Fibroblast of lung (primary cell): ENCODE data around the gene CFAP46. TPM values are rescaled to one million over a fixed set of nuclear protein-coding genes. Genes with fewer than 3 reads are reported as not detected.

Experiments
- DNase-seq, 2 donors: peaks; one replicate each; pipeline versions ENCODE4 v3.0.0 to v3.0.0-alpha.2; 2010; ENCODE audit warnings: low read depth in 2 of 2
- H2AFZ ChIP-seq: 2 replicates; pipeline ENCODE4 v1.5.1; 2012; ENCODE audit warnings: low read length, control low read depth, inconsistent platforms
- H3K27ac ChIP-seq: 2 replicates; pipeline ENCODE4 v1.5.1; 2011; ENCODE audit warnings: low read length, control low read depth; ENCODE audit not compliant: insufficient read depth
- H3K27me3 ChIP-seq: 2 replicates; pipeline ENCODE4 v1.5.1; 2011; ENCODE audit warnings: mild to moderate bottlenecking, low read length; ENCODE audit not compliant: control insufficient read depth, insufficient read depth
- H3K36me3 ChIP-seq: 2 replicates; pipeline ENCODE4 v1.5.1; 2011; ENCODE audit warnings: low read length; ENCODE audit not compliant: control insufficient read depth, insufficient read depth
- H3K4me1 ChIP-seq: 2 replicates; pipeline ENCODE4 v1.5.1; 2011; ENCODE audit warnings: low read length; ENCODE audit not compliant: control insufficient read depth, insufficient read depth; ENCODE audit errors: extremely low read depth
- H3K4me2 ChIP-seq: 2 replicates; pipeline ENCODE4 v1.5.1; 2011; ENCODE audit warnings: low read length, control low read depth; ENCODE audit not compliant: insufficient read depth; ENCODE audit errors: extremely low read depth
- H3K4me3 ChIP-seq, 4 experiments: fragments of 200-600 bp in 1 of 4; sonication (generic) in 1 of 4; replicated peaks in 1 of 4; 2 replicates each; pipeline ENCODE4 v1.5.1; 2011 to 2016; ENCODE audit warnings: low read length in 4 of 4, low read depth in 3 of 4, mild to moderate bottlenecking in 3 of 4, control low read depth in 2 of 4, inconsistent platforms in 1 of 4, mixed read lengths in 1 of 4; ENCODE audit not compliant: insufficient read depth in 1 of 4; ENCODE audit errors: control extremely low read depth in 1 of 4
- H3K79me2 ChIP-seq: 2 replicates; pipeline ENCODE4 v1.5.1; 2012; ENCODE audit warnings: mild to moderate bottlenecking, low read length, inconsistent platforms; ENCODE audit not compliant: control insufficient read depth, insufficient read depth
- H3K9ac ChIP-seq: 2 replicates; pipeline ENCODE4 v1.5.1; 2011; ENCODE audit warnings: mild to moderate bottlenecking, low read length, control low read depth; ENCODE audit not compliant: insufficient read depth
- H3K9me3 ChIP-seq: 2 replicates; pipeline ENCODE4 v1.5.1; 2012; ENCODE audit warnings: low read depth, low read length; ENCODE audit not compliant: control insufficient read depth, insufficient read depth
- H4K20me1 ChIP-seq: 2 replicates; pipeline ENCODE4 v1.5.1; 2011; ENCODE audit warnings: low read length; ENCODE audit not compliant: control insufficient read depth, insufficient read depth; ENCODE audit errors: extremely low read depth
- EZH2 ChIP-seq: IDR thresholded peaks from 2 replicates; pipeline ENCODE4 v1.5.1; 2012; ENCODE audit warnings: low read length, control low read depth, mild to moderate bottlenecking; ENCODE audit errors: missing control alignments
- polyA plus RNA-seq, 2 donors: library from polyadenylated mRNA; depleted of rRNA in 1 of 2; stranded (reverse) in 1 of 2; unstranded in 1 of 2; fragments of >200 nt; gene quantifications; 2 replicates each; pipeline ENCODE4 v1.2.1, GENCODE V29; 2011 to 2012; ENCODE audit warnings: missing spikeins in 1 of 2
- total RNA-seq: library from RNA; depleted of rRNA; stranded (reverse); fragments of >200 nt; gene quantifications from 2 replicates; pipeline ENCODE4 v1.2.1, GENCODE V29; 2014
- TF ChIP-seq, protein P1 (sequence below), 2 donors: IDR thresholded peaks in 1 of 2; conservative IDR thresholded peaks in 1 of 2; 1 replicate in 1 of 2; 2 replicates in 1 of 2; pipeline ENCODE4 v1.5.1; 2011 to 2012; ENCODE audit warnings: low read length in 2 of 2, control low read depth in 1 of 2, inconsistent platforms in 1 of 2, low read depth in 1 of 2, mild to moderate bottlenecking in 1 of 2

CFAP46 gene
- total and polyA plus RNA-seq, 2 donors (not counting 1 experiment from before 2014, with no cell fraction given), result 0.25 to 0.66 TPM

DNA sequence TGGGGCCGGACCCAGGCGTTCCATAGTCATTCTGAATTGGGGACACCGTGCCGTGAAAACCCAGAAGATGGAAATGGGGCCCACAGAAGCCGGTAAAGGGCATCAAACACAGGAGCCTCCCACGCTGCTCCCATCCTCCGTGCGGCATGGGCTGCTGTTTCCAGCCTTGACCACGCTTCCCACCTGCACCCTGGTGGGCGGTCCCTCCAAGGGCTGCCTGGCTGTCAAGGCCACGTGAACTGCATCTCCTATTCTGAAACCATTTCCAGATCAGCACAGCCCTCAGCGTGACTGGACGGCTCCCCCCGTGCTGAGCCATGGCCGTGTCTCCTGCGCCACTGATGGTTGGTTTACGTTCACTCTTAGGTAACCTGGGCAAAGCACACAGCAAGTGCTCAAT is 14.1 kb downstream of the CFAP46 start:
- no peaks in the 10 kb centered on the region for H3K27me3 ChIP-seq
- H3K36me3 ChIP-seq, result no peaks in the 10 kb centered on the region
- H2AFZ ChIP-seq, result no peak overlapping the region
- H3K9ac ChIP-seq, result no peak overlapping the region
- H3K4me1 ChIP-seq, result no peaks in the 10 kb centered on the region
- H3K27ac ChIP-seq, result no peak overlapping the region
- H3K79me2 ChIP-seq, result no peaks in the 10 kb centered on the region
- no peaks in the 10 kb centered on the region for H3K9me3 ChIP-seq
- no peak overlapping the region for H3K4me3 ChIP-seq
- no peak overlapping the region for H3K4me2 ChIP-seq
- DNase-seq, result no peak
- TF ChIP-seq EZH2, result no peak
- TF ChIP-seq, protein P1, sequence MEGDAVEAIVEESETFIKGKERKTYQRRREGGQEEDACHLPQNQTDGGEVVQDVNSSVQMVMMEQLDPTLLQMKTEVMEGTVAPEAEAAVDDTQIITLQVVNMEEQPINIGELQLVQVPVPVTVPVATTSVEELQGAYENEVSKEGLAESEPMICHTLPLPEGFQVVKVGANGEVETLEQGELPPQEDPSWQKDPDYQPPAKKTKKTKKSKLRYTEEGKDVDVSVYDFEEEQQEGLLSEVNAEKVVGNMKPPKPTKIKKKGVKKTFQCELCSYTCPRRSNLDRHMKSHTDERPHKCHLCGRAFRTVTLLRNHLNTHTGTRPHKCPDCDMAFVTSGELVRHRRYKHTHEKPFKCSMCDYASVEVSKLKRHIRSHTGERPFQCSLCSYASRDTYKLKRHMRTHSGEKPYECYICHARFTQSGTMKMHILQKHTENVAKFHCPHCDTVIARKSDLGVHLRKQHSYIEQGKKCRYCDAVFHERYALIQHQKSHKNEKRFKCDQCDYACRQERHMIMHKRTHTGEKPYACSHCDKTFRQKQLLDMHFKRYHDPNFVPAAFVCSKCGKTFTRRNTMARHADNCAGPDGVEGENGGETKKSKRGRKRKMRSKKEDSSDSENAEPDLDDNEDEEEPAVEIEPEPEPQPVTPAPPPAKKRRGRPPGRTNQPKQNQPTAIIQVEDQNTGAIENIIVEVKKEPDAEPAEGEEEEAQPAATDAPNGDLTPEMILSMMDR (conservative IDR thresholded peaks at IDR 0.05 in 1 of 2, IDR thresholded peaks at IDR 0.05 in 1 of 2; ENCODE audit: low read depth in 1 of 2, low read length in 2 of 2), result no peak
- H4K20me1 ChIP-seq, result no peaks in the 10 kb centered on the region

DNA sequence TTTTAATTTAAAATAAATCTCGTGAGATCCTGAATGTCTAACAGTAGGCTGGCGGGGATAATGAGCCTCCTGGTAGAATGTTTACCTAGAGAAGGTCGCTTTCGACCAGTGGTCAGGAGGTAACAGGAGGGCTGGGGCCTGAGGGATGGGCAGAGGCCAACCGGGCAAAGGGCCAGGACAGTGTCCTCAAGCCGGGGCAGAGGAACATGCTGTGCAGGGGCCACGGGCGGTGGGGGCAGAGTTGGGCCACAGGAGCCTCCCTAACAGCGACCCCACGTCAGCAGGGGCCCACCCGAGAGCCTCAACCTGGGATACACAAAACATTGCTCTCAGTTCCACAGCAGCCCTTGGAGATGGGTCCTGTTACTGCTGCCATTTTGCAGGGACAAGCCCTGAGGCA is 14.5 kb downstream of the CFAP46 start:
- Histone ChIP-seq H3K9me3 (no peaks in the 10 kb centered on the region), H2AFZ (no peak overlapping the region), H3K4me1 (no peaks in the 10 kb centered on the region), H3K79me2 (no peaks in the 10 kb centered on the region), H3K4me3 (no peak overlapping the region), H3K36me3 (no peaks in the 10 kb centered on the region), H3K9ac (no peak overlapping the region), H3K27me3 (no peaks in the 10 kb centered on the region), H3K27ac (no peak overlapping the region), H4K20me1 (no peaks in the 10 kb centered on the region), H3K4me2 (no peak overlapping the region)
- TF ChIP-seq EZH2, result no peak
- TF ChIP-seq, protein P1 (conservative IDR thresholded peaks at IDR 0.05 in 1 of 2, IDR thresholded peaks at IDR 0.05 in 1 of 2; ENCODE audit: low read depth in 1 of 2, low read length in 2 of 2), result no peak
- no peak for DNase-seq

DNA sequence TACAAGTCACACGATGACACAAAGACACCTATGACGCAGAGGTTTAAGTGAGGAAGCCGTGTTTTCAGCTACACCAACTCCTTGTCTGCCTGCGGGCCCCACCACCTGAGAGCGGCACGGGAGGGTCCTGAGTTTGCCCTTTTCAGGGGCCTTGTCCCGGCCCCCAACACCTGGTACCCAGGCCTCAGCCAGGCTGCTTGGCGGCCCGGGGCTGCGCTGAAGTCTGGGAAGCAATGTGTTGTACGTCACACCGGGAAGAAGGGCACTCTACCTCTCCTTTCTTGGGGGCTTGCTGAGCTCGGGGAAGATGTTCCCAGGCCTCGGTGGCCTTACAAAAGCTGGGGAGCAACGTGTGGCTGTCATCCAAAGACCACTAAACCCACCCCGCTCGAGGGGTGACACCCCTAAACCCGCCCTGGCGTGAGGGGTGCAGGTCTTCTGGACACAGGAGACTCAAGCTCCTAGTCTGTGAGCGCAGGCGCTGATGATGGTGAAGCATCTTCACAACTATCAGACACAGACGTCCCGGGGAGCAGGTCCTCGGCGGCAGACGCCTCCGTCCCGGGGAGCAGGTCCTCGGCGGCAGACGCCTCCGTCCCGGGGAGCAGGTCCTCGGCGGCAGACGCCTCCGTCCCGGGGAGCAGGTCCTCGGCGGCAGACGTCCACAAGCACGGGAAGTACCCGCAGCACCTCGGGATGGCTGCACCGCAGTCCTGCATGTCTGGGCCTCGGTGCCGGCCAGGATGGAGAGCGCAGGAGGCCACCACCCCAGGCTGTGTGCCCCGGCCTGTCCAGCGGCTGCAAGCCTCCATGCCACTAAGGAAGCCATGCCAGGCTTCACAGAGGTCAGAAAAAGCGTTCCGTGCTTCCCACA is 15.4 kb downstream of the CFAP46 start:
- no peaks in the 10 kb centered on the region for H3K27me3 ChIP-seq
- no peak overlapping the region for H3K27ac ChIP-seq
- H3K79me2 ChIP-seq, result no peaks in the 10 kb centered on the region
- no peak for TF ChIP-seq EZH2
- TF ChIP-seq, protein P1 (conservative IDR thresholded peaks at IDR 0.05 in 1 of 2, IDR thresholded peaks at IDR 0.05 in 1 of 2; ENCODE audit: low read depth in 1 of 2, low read length in 2 of 2), result no peak
- no peak overlapping the region for H2AFZ ChIP-seq
- no peaks in the 10 kb centered on the region for H3K9me3 ChIP-seq
- H4K20me1 ChIP-seq, result no peaks in the 10 kb centered on the region
- no peaks in the 10 kb centered on the region for H3K36me3 ChIP-seq
- no peak overlapping the region for H3K4me2 ChIP-seq
- no peak overlapping the region for H3K9ac ChIP-seq
- no peak overlapping the region for H3K4me3 ChIP-seq
- H3K4me1 ChIP-seq, result no peaks in the 10 kb centered on the region
- no peak for DNase-seq
